AG09319 (cell line): ENCODE data around the gene SCARB1.

Experiments used
- DNase-seq: peaks from one replicate; pipeline ENCODE4 v3.0.0-alpha.2; 2010; ENCODE audit warnings: low read depth; ENCODE audit errors: extremely low read depth
- CTCF ChIP-seq: IDR thresholded peaks from 2 replicates; pipeline ENCODE4 v1.5.1; 2011; ENCODE audit warnings: low read depth, mild to moderate bottlenecking, inconsistent platforms, low read length, moderate library complexity

Gene SCARB1

GRCh38 chr12:124778411-124778810 is 85.3 kb downstream of the SCARB1 start:
- no peak for TF ChIP-seq CTCF
- no peak for DNase-seq

- TF ChIP-seq CTCF, result no peak
- DNase-seq, result no peak
Observed at GRCh38 chr12:124777399-124778372, 86.0 kb downstream of the SCARB1 start.

- no peak for TF ChIP-seq CTCF
- no peak for DNase-seq
Observed at GRCh38 chr12:124776125-124776513, 87.5 kb downstream of the SCARB1 start.

- DNase-seq, result no peak
- TF ChIP-seq CTCF, result peak; percentile 10
Observed at GRCh38 chr12:124774462-124775167, 89.0 kb downstream of the SCARB1 start.

GRCh38 chr12:124774054-124774461 is 89.6 kb downstream of the SCARB1 start:
- no peak for DNase-seq
- TF ChIP-seq CTCF, result no peak

- DNase-seq, result no peak
- TF ChIP-seq CTCF, result no peak
Observed at GRCh38 chr12:124772289-124773170, 91.1 kb downstream of the SCARB1 start.
